ENCODE data around the gene PKP1. TPM values are rescaled to one million over a fixed set of nuclear protein-coding genes. Genes with fewer than 3 reads are reported as not detected.

The PKP1 gene
- polyA plus RNA-seq, 3 donors: not detected

DNA sequence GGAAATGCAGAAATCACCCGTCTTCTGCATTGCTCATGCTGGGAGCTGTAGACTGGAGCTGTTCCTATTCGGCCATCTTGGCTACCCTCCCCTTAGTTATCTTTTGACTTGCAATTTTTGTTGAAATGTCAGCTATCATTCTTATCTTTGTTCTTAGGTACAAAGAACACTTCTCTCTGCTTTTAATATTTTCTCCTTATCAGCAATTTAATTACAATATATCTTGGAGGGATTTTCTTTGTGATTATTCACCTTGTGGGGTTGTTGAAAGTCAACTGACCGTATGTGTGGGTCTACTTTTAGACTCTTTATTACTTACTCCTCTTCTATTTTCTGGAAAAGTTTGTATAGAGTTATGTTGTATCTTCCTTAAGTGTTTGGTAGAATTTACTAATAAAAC lies 43.1 kb upstream of the PKP1 start:
- Histone ChIP-seq H3K79me2 (ENCODE audit: insufficient read depth, low read length) (no peaks in the 10 kb centered on the region), H3K36me3 (replicated peaks in 1 of 2; ENCODE audit: control insufficient read depth in 1 of 2, insufficient read depth in 2 of 2, low read length in 2 of 2) (no peaks in the 10 kb centered on the region), H3K4me2 (replicated peaks; ENCODE audit: extremely low read depth, low read length, poor library complexity, severe bottlenecking) (no peak overlapping the region), H3K4me3 (replicated peaks in 1 of 3; ENCODE audit: low read depth in 2 of 3, low read length in 3 of 3) (no peak overlapping the region), H3K9ac (ENCODE audit: insufficient read depth, low read length, poor library complexity, severe bottlenecking) (no peak overlapping the region), H3K4me1 (ENCODE audit: control insufficient read depth in 1 of 2, insufficient read depth in 2 of 2, low read length in 2 of 2) (peaks cover 0 to 10% of the 10 kb centered on the region in 2 donors), H3K27me3 (ENCODE audit: control insufficient read depth in 2 of 2, insufficient read depth in 2 of 2, low read length in 2 of 2) (peaks cover 5 to 10% of the 10 kb centered on the region in 2 donors), H3K9me3 (replicated peaks in 1 of 2; ENCODE audit: control insufficient read depth in 1 of 2, insufficient read depth in 1 of 2, low read length in 2 of 2) (peaks cover 0 to 4% of the 10 kb centered on the region in 2 donors), H3K27ac (ENCODE audit: low read depth in 1 of 2, low read length in 2 of 2) (no peak overlapping the region), H4K20me1 (ENCODE audit: insufficient read depth, low read length) (no peaks in the 10 kb centered on the region), H2AFZ (ENCODE audit: insufficient read depth, low read depth, low read length, poor library complexity, severe bottlenecking) (no peak overlapping the region)
- H3K4me3 Mint-ChIP-seq: no peak overlapping the region
- peaks cover 8 to 16% (median 10%) of the 10 kb centered on the region in 3 donors for H3K27me3 Mint-ChIP-seq (ENCODE audit: low read depth in 3 of 3)
- DNase-seq: no peak
- no CpG with 5 or more reads among the region's 3 CpGs for WGBS (ENCODE audit: insufficient coverage)
- no peaks in the 10 kb centered on the region for H3K36me3 Mint-ChIP-seq
- intact Hi-C loops (cut with micrococcal nuclease): no loop called here
- H3K9me3 Mint-ChIP-seq: peaks cover 6 to 24% (median 11%) of the 10 kb centered on the region in 7 donors
- peaks cover 15% of the 10 kb centered on the region for H3K4me1 Mint-ChIP-seq
- no peak overlapping the region for H3K27ac Mint-ChIP-seq
- TF ChIP-seq, protein P1, sequence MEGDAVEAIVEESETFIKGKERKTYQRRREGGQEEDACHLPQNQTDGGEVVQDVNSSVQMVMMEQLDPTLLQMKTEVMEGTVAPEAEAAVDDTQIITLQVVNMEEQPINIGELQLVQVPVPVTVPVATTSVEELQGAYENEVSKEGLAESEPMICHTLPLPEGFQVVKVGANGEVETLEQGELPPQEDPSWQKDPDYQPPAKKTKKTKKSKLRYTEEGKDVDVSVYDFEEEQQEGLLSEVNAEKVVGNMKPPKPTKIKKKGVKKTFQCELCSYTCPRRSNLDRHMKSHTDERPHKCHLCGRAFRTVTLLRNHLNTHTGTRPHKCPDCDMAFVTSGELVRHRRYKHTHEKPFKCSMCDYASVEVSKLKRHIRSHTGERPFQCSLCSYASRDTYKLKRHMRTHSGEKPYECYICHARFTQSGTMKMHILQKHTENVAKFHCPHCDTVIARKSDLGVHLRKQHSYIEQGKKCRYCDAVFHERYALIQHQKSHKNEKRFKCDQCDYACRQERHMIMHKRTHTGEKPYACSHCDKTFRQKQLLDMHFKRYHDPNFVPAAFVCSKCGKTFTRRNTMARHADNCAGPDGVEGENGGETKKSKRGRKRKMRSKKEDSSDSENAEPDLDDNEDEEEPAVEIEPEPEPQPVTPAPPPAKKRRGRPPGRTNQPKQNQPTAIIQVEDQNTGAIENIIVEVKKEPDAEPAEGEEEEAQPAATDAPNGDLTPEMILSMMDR (IDR thresholded peaks at IDR 0.05): no peak

- peaks cover 0 to 10% of the 10 kb centered on the region in 2 donors for H3K4me1 ChIP-seq (ENCODE audit: control insufficient read depth in 1 of 2, insufficient read depth in 2 of 2, low read length in 2 of 2)
- Mint-ChIP-seq H3K27me3 (ENCODE audit: low read depth in 3 of 3) (peaks cover 8 to 18% (median 13%) of the 10 kb centered on the region in 3 donors), H3K36me3 (no peaks in the 10 kb centered on the region), H3K4me1 (peaks cover 15% of the 10 kb centered on the region), H3K27ac (no peak overlapping the region), H3K9me3 (peaks cover 6 to 24% (median 11%) of the 10 kb centered on the region in 7 donors), H3K4me3 (no peak overlapping the region)
- peak overlapping the region; percentile 4 for H3K4me2 ChIP-seq (replicated peaks; ENCODE audit: extremely low read depth, low read length, poor library complexity, severe bottlenecking)
- no peak overlapping the region for H2AFZ ChIP-seq (ENCODE audit: insufficient read depth, low read depth, low read length, poor library complexity, severe bottlenecking)
- peaks cover 8 to 19% of the 10 kb centered on the region in 2 donors for H3K27me3 ChIP-seq (ENCODE audit: control insufficient read depth in 2 of 2, insufficient read depth in 2 of 2, low read length in 2 of 2)
- H3K79me2 ChIP-seq (ENCODE audit: insufficient read depth, low read length): no peaks in the 10 kb centered on the region
- H4K20me1 ChIP-seq (ENCODE audit: insufficient read depth, low read length): no peaks in the 10 kb centered on the region
- no peak overlapping the region for H3K9ac ChIP-seq (ENCODE audit: insufficient read depth, low read length, poor library complexity, severe bottlenecking)
- intact Hi-C loops (cut with micrococcal nuclease): no loop called here
- no peaks in the 10 kb centered on the region for H3K36me3 ChIP-seq (replicated peaks in 1 of 2; ENCODE audit: control insufficient read depth in 1 of 2, insufficient read depth in 2 of 2, low read length in 2 of 2)
- H3K9me3 ChIP-seq (replicated peaks in 1 of 2; ENCODE audit: control insufficient read depth in 1 of 2, insufficient read depth in 1 of 2, low read length in 2 of 2): peaks cover 0 to 4% of the 10 kb centered on the region in 2 donors
- no CpG with 5 or more reads among the region's 2 CpGs for WGBS (ENCODE audit: insufficient coverage)
- no peak overlapping the region for H3K27ac ChIP-seq (ENCODE audit: low read depth in 1 of 2, low read length in 2 of 2)
- TF ChIP-seq, protein P1 (IDR thresholded peaks at IDR 0.05): no peak
- DNase-seq: no peak
- H3K4me3 ChIP-seq (replicated peaks in 1 of 3; ENCODE audit: low read depth in 2 of 3, low read length in 3 of 3): no peak overlapping the region
These were observed 41.6 kb upstream of the PKP1 start for GRCh38 chr1:201241736-201242135.

All from CD14-positive monocyte (primary cell).